ENCODE measurements around the gene RRAS2.

The RRAS2 gene

DNA sequence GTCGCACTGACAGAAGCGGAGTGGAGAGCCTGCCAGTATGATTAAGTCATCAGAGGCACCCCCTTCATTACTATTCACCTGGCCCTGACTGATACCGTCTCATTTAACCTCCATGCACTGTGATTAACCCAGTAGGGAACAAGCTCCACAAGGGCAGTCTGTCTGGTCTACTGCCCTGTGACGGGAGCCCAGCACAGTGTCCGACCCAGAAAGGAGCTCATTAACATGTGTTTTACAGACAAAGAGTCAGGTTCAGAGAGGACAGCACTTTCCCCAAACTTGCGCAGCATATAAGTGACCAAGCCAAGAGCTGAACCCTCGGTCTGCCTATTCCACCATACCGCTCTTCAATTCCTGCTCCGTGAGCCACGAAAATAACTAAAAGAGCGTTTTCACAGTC is 129.5 kb downstream of the RRAS2 start:
- TF ChIP-seq, protein P1, sequence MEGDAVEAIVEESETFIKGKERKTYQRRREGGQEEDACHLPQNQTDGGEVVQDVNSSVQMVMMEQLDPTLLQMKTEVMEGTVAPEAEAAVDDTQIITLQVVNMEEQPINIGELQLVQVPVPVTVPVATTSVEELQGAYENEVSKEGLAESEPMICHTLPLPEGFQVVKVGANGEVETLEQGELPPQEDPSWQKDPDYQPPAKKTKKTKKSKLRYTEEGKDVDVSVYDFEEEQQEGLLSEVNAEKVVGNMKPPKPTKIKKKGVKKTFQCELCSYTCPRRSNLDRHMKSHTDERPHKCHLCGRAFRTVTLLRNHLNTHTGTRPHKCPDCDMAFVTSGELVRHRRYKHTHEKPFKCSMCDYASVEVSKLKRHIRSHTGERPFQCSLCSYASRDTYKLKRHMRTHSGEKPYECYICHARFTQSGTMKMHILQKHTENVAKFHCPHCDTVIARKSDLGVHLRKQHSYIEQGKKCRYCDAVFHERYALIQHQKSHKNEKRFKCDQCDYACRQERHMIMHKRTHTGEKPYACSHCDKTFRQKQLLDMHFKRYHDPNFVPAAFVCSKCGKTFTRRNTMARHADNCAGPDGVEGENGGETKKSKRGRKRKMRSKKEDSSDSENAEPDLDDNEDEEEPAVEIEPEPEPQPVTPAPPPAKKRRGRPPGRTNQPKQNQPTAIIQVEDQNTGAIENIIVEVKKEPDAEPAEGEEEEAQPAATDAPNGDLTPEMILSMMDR (IDR thresholded peaks at IDR 0.05; ENCODE audit: extremely low read depth, insufficient read depth, missing control alignments), result no peak
- in situ Hi-C loops (cut with MboI; ENCODE audit: low pct_unique_long_range_greater_than_20kb, low sequenced_read_pairs, unreplicated experiment), result no loop called here

DNA sequence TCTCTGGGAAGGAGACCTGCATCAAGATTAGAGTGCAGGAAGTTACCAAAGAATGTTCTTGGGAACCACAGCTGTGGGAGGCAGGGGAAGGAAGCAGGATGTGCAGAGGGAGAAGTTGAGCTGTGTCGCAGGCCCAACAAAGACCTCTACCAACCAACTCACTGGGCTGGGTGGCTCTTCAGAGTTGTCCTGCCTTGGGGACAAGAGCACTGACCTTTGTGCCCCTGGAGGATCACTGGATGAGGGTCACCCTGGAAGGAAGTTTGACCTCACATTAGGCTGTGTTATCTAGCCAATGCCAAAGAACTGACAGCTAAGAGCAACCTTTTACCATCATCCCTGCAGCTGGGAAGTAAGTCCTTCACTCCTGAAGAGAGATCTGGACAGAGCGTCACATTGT is 130.6 kb downstream of the RRAS2 start:
- DNase-seq (ENCODE audit: low spot score), result no peak
- in situ Hi-C loops (cut with MboI; ENCODE audit: low pct_unique_long_range_greater_than_20kb, low sequenced_read_pairs, unreplicated experiment), result no loop called here
- TF ChIP-seq, protein P1 (IDR thresholded peaks at IDR 0.05; ENCODE audit: extremely low read depth, insufficient read depth, missing control alignments), result no peak

More for the DNA sequence above, 129.5 kb downstream of the RRAS2 start:
- no peak for DNase-seq (ENCODE audit: low spot score)
